ENCODE measurements around the gene PRDX3.
"Not testable (repeated sequence)": the region's sequence is repeated elsewhere in the genome, so short reads cannot be mapped to it uniquely, and the experiment has no call there.

Gene PRDX3

GRCh38 chr10:119189811-119190282, 11.2 kb upstream of the PRDX3 start:
- DNase-seq (ENCODE audit: low read depth, low spot score): peak; percentile 78
- H3K4me3 ChIP-seq (ENCODE audit: low read depth, low read length): no peak overlapping the region
- in situ Hi-C loops (cut with HindIII; ENCODE audit: low sequenced_read_pairs): no loop called here
- no peak for TF ChIP-seq CTCF (IDR thresholded peaks at IDR 0.05; ENCODE audit: low read depth, low read length)

GRCh38 chr10:119183664-119184412, 5.2 kb upstream of the PRDX3 start:
- no peak overlapping the region for H3K4me3 ChIP-seq (ENCODE audit: low read depth, low read length)
- in situ Hi-C loops (cut with HindIII; ENCODE audit: low sequenced_read_pairs): no loop called here
- no peak for TF ChIP-seq CTCF (IDR thresholded peaks at IDR 0.05; ENCODE audit: low read depth, low read length)
- no peak for DNase-seq (ENCODE audit: low read depth, low spot score)

GRCh38 chr10:119180850-119181400, 2.3 kb upstream of the PRDX3 start:
- H3K4me3 ChIP-seq (ENCODE audit: low read depth, low read length); DNase-seq (ENCODE audit: low read depth, low spot score); in situ Hi-C loops (cut with HindIII; ENCODE audit: low sequenced_read_pairs): not testable (repeated sequence)

- H3K4me3 ChIP-seq (ENCODE audit: low read depth, low read length): peak overlapping the region; percentile 96
- no peak for TF ChIP-seq CTCF (IDR thresholded peaks at IDR 0.05; ENCODE audit: low read depth, low read length)
- DNase-seq (ENCODE audit: low read depth, low spot score): no peak
- in situ Hi-C loops (cut with HindIII; ENCODE audit: low sequenced_read_pairs): no loop called here
Measured at GRCh38 chr10:119177708-119178371, 772 bp downstream of the PRDX3 start.

GRCh38 chr10:119176166-119176565, 2.4 kb downstream of the PRDX3 start:
- in situ Hi-C loops (cut with HindIII; ENCODE audit: low sequenced_read_pairs): no loop called here
- no peak overlapping the region for H3K4me3 ChIP-seq (ENCODE audit: low read depth, low read length)
- DNase-seq (ENCODE audit: low read depth, low spot score): no peak
- TF ChIP-seq CTCF (IDR thresholded peaks at IDR 0.05; ENCODE audit: low read depth, low read length): no peak

- in situ Hi-C loops (cut with HindIII; ENCODE audit: low sequenced_read_pairs): no loop called here
- DNase-seq (ENCODE audit: low read depth, low spot score): no peak
- TF ChIP-seq CTCF (IDR thresholded peaks at IDR 0.05; ENCODE audit: low read depth, low read length): no peak
- no peak overlapping the region for H3K4me3 ChIP-seq (ENCODE audit: low read depth, low read length)
Measured at GRCh38 chr10:119174109-119174508, 4.5 kb downstream of the PRDX3 start.

GRCh38 chr10:119167041-119167440, 11.6 kb downstream of the PRDX3 start:
- DNase-seq (ENCODE audit: low read depth, low spot score): no peak
- TF ChIP-seq CTCF (IDR thresholded peaks at IDR 0.05; ENCODE audit: low read depth, low read length): no peak
- in situ Hi-C loops (cut with HindIII; ENCODE audit: low sequenced_read_pairs): no loop called here
- H3K4me3 ChIP-seq (ENCODE audit: low read depth, low read length): no peak overlapping the region

All from astrocyte of the spinal cord (primary cell).